Activated CD8-positive, alpha-beta memory T cell treated with anti-CD3 and anti-CD28 coated beads for 1 hour (primary cell): ENCODE results near the gene SORBS2.
"Not testable (repeated sequence)": the region's sequence is repeated elsewhere in the genome, so short reads cannot be mapped to it uniquely, and the experiment has no call there.

Experiments used
- DNase-seq, 2 donors: peaks; one replicate each; pipeline ENCODE4 v3.0.0-alpha.2; 2020; ENCODE audit warnings: low read depth in 1 of 2; ENCODE audit errors: extremely low read depth in 1 of 2

The SORBS2 gene

GRCh38 chr4:185716577-185717376 lies 95.2 kb downstream of the SORBS2 start:
- no peak for DNase-seq

DNA sequence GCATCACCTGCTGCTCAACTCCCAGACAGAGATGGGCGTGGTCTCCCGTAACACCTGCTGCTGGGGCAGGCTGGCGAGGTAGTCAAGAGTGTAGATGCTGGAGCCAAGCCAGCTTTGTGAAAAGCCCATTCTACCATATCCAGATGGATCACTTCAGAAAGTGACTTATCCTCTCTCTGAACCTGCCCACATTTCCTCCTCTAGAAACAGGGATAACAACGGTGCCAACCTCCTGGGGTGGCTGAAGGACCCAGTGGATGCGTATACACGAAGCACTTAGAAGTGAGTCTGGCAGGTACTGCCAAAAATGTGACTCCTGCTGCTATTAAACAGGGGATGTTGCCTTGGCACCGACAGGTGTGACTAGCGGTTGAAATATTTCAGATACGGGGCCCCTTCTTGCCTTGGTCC lies 95.8 kb downstream of the SORBS2 start:
- no peak for DNase-seq

- DNase-seq = not testable (repeated sequence)
Observed at GRCh38 chr4:185714524-185714923, 97.5 kb downstream of the SORBS2 start.

GRCh38 chr4:185713731-185714130 lies 98.3 kb downstream of the SORBS2 start:
- DNase-seq = no peak

DNA sequence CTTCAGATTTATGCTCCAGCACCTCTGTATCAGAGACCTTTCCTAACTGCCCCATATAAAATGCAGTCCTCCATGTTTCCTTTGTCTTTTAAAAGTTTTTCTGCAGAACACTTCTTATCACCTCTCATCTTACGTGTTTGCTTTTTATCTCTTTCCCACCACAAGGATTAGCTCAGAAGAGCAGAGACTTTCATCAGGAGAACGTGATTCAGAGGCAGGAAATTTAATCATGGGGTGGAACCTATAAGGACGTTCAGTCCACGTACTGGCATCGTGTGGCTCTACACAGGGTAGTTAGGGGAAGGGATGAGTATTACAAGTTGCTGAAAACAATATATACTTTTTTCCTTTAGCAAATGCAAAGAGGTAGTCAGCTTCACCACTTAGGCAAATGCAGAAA lies 98.7 kb downstream of the SORBS2 start:
- DNase-seq = no peak

DNA sequence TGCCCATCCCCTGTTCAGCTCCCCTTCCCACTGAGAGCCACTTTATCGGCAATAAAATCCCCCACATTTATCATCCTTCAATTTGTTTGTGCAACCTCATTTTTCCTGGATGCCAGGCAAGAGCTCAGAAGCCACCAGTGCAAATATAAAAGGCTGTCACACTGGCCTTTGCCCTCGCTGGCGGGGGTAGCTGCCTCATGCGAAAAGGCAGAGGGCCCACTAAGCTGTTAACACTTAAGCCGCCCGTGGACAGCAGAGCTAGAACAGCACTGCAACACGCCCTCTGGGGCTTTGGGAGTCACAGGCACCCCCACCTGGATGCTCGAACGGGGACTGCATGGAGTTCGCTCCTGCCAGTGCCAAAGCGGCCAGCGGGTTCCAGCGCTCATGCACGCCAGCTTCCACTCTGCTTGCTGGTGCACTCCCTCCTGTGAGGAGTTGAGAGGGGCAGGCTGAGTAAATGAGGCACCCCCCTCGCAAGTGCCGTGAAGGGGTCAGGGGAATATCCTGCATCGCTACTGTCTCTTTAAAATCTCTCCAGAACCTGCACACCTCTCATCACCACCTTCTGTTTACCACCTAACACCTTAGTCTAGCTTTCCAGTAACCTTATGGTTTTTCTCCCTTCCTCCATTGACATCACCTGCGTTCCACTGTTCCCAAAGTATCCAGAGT lies 99.5 kb downstream of the SORBS2 start:
- no peak for DNase-seq

GRCh38 chr4:185711726-185712125 lies 100.3 kb downstream of the SORBS2 start:
- no peak for DNase-seq

DNA sequence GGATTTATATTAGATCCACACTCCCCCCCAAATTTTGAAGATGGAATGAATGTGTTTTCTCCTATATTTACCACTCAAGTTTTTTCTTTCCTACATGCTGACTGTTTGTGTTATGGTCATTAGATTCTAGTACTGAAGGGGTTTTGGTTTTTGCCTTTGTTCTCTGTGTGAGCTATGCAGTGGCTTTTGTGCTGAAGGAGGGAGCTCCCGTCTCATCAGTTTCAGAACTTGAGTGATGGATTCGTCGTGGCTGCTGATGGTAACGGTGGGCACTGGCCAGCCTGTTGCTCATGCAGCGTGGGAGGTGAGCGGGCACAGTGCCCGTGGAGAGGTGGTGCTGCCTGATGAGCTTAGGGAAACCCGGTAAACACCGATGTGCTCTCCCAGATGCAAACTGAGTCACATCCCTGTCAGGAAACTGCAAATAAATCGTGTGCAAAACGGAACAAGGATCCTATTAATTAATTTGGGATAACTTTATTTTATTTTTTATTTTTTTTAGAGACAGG lies 101.5 kb downstream of the SORBS2 start:
- no peak for DNase-seq

GRCh38 chr4:185709802-185710486 lies 102.0 kb downstream of the SORBS2 start:
- DNase-seq = no peak

DNA sequence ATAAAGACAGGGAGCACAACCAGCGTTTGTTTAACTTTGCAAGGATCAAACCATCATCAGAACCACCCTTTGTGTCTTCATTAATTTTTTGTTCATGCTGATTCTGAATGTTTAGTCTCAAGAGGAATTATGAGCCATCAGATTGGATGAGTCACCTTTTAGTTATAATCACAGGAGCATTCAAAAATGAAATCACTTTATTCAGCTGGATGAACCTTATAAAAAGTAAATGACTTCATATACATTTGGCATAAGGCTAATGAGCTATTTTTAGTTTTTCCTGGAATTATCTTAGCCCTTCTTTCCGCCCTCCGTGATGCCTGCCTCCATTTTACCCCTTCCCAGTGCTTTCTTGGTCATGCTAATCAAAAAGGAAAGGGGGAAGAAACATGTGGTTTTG lies 103.6 kb downstream of the SORBS2 start:
- no peak for DNase-seq

GRCh38 chr4:185707622-185708021 lies 104.4 kb downstream of the SORBS2 start:
- DNase-seq = not testable (repeated sequence)

DNA sequence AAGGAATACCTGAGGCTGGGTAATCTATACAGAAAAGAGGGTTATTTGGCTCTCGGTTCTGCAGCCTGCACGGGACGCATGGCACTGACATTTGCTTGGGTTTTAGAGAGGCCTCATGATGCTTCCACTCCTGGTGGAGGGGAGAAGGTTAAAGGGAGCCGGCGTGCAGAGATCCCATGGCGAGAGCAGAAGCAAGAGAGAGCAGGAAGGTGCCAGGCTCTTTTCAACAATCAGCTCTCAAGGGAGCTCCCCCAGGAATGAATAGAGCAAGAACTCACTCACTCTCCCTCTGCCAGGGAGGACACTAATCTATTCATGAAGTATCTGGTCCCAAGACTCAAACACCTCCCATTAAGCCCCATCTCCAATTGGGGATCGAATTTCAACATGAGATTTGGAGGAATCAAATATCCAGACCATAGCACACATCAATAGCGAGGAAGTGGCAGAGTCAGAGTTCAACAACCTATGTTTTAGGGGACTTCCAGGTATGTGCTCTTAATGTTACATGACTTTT lies 109.8 kb downstream of the SORBS2 start:
- no peak for DNase-seq

DNA sequence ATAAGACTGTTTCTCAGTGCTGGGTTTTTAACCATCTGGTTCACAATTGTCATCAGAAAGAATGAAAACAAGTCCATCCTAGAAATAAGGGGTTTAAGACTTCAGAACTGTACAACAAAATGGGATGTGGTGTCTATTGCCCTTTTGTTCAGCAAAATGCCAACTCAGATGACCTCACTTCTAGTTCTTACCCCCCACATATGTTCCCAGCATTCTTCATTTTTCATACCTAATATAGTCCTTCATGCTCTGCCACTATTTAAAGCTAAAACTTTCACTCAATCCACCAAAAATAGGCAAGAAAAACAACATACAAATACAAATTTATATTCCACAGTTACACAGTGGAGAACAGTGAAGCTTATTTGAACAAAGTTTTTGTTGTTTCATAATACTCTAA lies 111.4 kb downstream of the SORBS2 start:
- DNase-seq = no peak

GRCh38 chr4:185700048-185700447 lies 111.9 kb downstream of the SORBS2 start:
- no peak for DNase-seq

DNA sequence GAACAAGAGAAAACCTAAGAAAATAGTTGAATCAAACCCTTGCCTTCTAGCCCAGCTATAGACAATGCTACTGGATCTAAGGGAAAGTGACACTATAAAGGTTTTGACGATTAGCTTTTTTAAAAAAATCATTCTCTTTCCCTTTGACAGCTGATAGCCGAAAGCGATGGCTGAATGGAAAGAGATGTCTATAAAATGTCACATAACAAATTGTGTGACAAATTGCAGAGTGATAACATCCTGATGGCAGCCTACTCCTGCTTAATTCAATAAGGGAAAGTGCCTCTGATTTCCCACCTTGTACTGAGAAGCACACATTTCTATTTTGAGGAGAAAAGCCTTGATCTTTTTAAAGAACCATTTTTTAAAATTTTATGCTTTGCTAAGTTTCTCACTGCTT lies 114.5 kb downstream of the SORBS2 start:
- no peak for DNase-seq

GRCh38 chr4:185695743-185696142 lies 116.3 kb downstream of the SORBS2 start:
- DNase-seq = no peak

- DNase-seq = no peak
Observed at GRCh38 chr4:185693548-185694215, 118.3 kb downstream of the SORBS2 start.

- DNase-seq = no peak
Observed at GRCh38 chr4:185689407-185689806, 122.6 kb downstream of the SORBS2 start.

DNA sequence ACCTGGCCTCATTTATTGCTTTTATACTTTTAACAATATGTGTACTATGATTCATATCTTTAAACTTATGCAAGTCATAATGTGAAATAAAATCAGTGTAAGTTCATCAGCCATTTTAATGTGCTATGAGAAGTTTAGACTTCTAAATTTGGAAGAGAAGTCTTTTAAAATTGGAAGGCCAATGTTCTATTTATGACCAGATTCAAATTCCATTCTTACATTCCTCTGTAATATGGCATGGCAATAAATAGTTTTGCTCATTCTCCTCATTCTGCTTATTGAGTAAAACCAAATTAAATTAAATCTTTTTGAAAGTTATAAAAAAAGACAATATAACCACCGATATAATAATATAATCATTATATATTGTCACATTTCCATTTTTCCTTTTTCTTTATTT lies 126.2 kb downstream of the SORBS2 start:
- DNase-seq = no peak

- no peak for DNase-seq
Observed at GRCh38 chr4:185683896-185684295, 128.1 kb downstream of the SORBS2 start.

- no peak for DNase-seq
Observed at GRCh38 chr4:185683222-185683621, 128.8 kb downstream of the SORBS2 start.
